Measurements from ENCODE around the gene DUOX1. TPM values are rescaled to one million over a fixed set of nuclear protein-coding genes. Genes with fewer than 3 reads are reported as not detected.

Gene DUOX1
- total RNA-seq, 1 experiment from 2014 or later: 1.5 TPM

DNA sequence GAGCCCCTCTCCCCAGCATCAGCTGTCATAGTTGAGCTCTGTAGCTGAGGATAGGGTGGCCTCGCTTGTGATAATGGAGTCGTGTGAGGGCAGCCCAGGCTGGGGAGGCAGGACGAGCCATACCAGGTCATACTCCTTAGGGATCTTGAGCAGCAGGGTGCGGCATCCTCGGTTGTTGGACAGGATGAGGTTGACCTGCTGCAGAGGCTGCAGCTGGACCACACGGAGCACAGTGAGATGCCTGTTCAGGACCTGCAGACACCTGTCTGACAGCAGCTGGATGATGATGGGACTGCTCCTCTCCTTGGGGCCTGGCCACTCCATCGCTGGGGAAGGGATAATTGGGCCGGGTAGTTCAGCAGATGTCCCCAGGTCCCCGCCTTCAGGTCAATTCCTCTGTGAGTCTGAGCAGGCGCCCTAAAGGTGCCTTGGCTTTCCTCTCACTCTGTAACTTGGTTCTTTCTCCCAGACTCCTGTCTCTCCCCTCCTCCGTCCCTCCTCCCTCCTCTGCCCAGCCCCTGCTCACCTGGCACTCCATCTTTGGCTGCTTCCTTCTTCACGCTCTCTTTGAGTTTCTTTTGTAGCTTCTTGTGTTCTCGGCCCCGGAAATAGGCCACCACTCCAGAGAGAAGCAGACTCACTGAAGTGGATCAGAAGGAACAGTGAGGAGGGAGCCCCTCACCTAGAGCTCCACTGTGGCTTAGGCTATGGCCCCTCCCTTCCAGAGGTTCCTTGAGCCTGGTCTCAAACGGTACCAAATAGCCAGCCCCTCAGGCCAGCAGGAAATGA lies 23.6 kb upstream of the DUOX1 start:
- DNase-seq (ENCODE audit: low spot score): no peak

- DNase-seq (ENCODE audit: low spot score): no peak
Measured at GRCh38 chr15:45107941-45108630, 21.7 kb upstream of the DUOX1 start.

DNA sequence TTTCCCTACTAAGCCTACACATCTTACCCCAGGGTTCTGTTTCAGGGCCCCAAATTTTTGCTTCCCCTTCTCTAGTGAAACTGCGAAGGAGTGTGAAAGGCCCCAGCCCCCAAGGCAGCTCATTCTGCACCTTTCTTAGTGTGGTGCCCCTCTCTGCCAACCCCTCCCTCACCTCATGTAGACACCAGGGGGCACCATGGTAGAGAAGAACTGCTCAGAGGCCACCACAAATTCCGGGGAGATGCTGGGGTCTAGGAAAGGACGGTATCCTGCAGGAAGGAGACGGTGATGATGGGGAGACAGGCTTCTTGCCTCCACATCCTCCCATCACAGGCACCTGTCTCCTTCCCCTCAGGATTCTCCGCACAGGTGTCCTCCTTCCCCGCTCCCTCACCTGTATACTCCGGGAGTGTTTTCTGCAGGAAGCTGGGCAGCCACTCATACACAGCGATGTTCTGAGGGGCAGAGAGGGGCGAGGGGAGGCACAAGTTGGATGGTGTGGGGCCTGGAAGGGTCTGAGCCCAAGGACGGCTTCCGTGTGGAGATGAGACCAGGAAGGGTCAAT lies 19.5 kb upstream of the DUOX1 start:
- no peak for DNase-seq (ENCODE audit: low spot score)

- DNase-seq (ENCODE audit: low spot score): no peak
Measured at GRCh38 chr15:45111390-45112142, 18.2 kb upstream of the DUOX1 start.

DNA sequence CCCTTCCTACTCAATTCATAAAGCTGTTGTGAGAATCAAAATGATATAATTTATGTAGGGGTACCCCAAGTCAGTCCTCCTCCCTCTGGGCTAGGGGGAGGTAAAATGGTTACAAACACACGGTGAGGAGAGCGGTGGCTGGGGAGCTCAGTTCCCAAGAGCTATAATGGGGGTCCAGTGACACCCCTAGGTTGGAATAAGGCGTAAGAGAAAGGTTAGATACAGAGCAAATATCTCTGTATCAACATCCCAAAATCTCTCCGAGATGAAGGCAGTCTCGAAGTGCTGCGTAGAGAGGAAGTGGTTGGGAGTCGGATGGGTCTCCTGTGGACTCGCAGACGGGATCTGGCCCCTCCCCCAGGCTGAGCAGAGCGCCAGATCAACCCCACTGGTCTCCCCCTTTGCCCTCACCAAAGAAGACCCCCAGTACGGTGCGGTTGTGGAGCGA lies 17.6 kb upstream of the DUOX1 start:
- DNase-seq (ENCODE audit: low spot score): no peak

DNA sequence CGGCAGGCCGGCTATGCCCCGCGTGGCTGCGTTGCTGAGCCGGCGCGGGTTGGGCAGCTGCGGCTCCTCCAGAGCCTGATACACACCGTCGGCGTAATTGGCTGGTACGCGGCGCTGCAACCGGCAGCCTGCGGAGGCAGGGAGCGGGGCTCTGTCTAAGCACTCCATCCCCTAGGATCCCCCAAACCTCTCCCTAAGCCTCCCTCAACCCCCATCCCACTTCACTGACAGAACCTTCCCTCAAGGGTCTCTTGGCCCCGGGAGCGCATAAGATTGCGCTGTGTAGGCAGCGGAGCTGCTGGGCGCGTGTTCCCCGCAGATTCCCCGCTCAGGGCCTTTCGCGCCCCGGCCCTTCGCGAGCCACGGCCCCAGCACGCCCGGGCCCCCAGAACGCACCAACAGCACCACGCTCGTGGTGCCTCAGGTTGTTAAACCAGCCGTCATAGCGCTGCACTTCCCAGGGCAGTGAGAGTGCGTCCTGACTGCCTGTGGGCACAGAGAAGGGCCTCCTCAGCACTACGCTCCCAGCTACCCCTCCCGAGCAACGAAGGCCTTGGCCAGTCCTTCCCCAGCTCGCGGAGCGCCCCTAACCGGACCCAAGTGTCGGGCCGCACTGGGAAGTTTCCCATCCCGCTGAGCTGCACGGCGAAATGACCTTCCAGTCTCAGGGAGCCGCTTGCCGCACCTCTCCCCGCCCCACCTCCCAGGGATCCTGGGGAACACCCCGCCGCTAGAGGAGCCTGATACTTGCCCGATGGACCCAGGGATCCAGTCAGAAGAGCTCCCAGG lies 17.0 kb upstream of the DUOX1 start:
- no peak for DNase-seq (ENCODE audit: low spot score)

DNA sequence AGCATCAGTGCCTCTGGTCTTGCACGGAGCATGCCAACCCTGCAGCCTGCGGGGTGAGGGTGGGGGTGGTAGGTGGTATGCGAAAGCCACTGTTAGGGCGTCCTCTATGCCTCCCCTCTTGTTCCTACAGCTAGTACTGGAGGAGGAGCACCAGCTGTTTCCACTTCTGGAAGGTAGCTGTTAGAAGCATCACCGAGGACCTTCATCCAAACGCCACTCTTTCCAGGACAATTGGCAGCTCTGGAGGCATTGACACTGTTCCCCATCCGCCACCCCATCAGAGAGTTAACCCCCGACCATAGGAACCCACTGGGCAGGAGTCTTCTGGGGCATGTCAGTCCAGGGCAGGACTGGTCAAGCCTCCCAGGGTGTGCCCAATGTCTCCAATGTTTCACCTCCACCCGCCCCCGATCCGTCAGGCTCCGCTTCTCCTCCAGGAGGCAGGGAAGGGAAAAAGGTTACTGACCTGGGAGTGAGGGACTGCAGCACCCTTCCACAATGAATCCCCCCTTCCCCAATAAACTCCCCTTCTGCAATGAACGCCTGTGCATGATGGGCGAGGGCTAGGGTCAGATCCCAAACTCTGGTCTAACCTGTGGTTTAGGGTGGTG lies 16.3 kb upstream of the DUOX1 start:
- no peak for DNase-seq (ENCODE audit: low spot score)

GRCh38 chr15:45114076-45114750 lies 15.6 kb upstream of the DUOX1 start, which contains the start of the genes DUOX2 and DUOXA2:
DUOX2 (minus strand) TSS chr15:45114172; CDS start chr15:45113411, 761 bp downstream.
DUOXA2 (plus strand) TSS chr15:45114326; CDS start chr15:45114606, 280 bp downstream.
- no peak for DNase-seq (ENCODE audit: low spot score)

DNA sequence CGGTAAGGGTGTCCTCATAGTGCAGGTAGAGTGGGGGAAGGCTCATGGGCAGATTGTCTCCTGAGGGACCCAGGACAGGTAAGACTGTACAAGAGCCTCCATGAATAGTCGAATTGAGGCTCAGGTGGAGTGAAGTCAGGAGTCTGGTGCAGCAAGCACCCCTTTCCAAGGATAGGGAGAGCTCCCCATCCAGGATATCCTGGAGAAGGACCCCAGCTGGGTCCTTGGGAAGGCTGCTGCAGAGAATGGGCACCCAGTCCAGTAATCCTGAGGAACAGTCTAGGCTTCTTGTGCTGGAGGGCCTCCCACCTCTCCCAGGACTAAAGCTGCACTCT lies 15.1 kb upstream of the DUOX1 start:
- no peak for DNase-seq (ENCODE audit: low spot score)

GRCh38 chr15:45115312-45115820 lies 14.4 kb upstream of the DUOX1 start:
- DNase-seq (ENCODE audit: low spot score): no peak

DNA sequence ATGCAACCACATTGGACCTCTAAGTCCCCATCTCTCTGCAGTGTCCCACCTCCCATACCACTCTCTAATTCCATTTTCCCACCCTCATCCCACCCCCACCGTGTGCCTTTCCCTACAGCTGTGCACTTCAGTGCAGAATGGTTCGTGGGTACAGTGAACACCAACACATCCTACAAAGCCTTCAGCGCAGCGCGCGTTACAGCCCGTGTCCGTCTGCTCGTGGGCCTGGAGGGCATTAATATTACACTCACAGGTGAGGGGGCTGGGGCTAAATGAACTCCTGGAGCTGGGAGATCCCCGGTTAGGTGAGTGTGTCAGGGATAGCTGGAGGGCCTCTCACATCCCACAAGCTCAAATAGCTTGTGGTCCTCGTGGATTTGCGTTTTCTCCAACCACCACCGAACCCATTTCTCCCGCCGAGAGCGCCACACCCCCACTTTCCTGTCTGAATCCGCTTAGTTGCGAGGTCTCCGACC lies 13.8 kb upstream of the DUOX1 start:
- DNase-seq (ENCODE audit: low spot score): no peak

GRCh38 chr15:45116482-45117307 lies 13.1 kb upstream of the DUOX1 start:
- DNase-seq (ENCODE audit: low spot score): no peak

DNA sequence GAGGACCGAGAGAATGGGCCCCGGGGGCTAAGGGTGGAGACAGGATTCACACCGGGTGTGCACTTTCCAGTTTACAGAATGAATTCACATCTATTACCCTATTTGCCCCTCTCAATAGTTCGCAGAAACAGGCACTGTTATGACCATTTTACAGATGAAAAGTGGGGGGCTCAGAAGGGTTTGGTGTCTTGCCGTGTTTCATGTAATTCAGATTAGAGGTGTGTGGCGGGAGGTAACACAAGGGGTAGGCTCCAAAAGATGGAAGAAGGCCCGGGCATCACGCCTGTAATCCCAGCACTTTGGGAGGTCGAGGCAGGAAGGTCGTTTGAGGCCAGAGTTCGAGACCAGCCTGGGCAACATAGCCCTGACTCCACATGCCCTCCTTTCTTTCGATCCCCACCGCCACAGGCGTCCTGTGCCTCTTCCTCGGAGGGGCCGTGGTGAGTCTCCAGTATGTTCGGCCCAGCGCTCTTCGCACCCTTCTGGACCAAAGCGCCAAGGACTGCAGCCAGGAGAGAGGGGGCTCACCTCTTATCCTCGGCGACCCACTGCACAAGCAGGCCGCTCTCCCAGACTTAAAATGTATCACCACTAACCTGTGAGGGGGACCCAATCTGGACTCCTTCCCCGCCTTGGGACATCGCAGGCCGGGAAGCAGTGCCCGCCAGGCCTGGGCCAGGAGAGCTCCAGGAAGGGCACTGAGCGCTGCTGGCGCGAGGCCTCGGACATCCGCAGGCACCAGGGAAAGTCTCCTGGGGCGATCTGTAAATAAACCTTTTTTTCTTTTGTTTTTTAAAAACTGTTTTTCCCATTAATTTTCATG lies 12.3 kb upstream of the DUOX1 start:
- DNase-seq (ENCODE audit: low spot score): no peak

DNA sequence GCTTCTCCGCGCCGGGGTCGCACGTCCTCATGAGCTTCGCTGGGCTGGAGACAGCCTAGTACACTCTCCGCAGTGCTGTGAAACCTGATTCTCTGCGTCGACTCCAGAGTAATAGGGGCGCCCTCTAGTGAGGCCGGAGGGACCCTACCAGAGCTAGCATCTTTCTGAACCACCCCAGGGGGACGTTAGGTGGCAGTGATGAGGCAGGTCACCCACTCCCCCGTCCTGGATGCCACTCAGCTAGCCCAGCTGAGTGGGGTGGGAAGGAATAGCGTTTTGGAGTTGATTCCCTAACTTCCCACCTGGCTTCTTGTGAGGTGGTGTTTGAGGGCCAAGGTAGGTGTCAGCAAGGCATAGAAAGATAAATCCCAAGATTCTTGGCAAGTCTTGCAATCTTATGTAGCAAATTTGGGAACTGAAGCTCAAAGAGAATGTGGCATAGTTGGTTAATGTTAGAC lies 11.6 kb upstream of the DUOX1 start:
- DNase-seq (ENCODE audit: low spot score): peak; percentile 95

DNA sequence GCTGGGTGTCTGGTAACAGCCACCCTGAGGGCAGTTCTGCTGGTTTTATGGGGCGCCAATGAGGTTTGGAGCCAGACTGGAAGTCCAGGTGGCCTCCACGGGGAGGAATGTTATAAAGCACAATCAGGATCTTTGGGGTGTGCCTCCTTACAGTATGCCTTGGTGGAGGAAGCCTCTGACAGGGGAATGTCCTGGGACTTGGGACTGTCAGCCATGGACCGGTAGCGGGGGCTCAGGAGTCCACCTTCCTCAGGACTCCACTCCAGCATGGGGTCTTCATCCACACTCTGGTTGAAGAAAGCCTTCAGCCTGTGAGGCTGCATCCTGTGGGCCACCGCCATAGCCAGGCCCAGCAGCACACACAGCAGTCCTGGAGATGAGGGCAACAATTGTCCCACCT lies 10.8 kb upstream of the DUOX1 start:
- no peak for DNase-seq (ENCODE audit: low spot score)

GRCh38 chr15:45120081-45120972 lies 9.5 kb upstream of the DUOX1 start:
- DNase-seq (ENCODE audit: low spot score): no peak

GRCh38 chr15:45121020-45121419 lies 8.8 kb upstream of the DUOX1 start:
- DNase-seq (ENCODE audit: low spot score): no peak

Data from HT-29 (cell line).